Measurements from ENCODE around the gene MDGA2. TPM values are rescaled to one million over a fixed set of nuclear protein-coding genes. Genes with fewer than 3 reads are reported as not detected.
"Not testable (repeated sequence)": the region's sequence is repeated elsewhere in the genome, so short reads cannot be mapped to it uniquely, and the experiment has no call there.

Gene MDGA2
- total RNA-seq, 1 donor from 2014 or later, result 39.1 TPM

DNA sequence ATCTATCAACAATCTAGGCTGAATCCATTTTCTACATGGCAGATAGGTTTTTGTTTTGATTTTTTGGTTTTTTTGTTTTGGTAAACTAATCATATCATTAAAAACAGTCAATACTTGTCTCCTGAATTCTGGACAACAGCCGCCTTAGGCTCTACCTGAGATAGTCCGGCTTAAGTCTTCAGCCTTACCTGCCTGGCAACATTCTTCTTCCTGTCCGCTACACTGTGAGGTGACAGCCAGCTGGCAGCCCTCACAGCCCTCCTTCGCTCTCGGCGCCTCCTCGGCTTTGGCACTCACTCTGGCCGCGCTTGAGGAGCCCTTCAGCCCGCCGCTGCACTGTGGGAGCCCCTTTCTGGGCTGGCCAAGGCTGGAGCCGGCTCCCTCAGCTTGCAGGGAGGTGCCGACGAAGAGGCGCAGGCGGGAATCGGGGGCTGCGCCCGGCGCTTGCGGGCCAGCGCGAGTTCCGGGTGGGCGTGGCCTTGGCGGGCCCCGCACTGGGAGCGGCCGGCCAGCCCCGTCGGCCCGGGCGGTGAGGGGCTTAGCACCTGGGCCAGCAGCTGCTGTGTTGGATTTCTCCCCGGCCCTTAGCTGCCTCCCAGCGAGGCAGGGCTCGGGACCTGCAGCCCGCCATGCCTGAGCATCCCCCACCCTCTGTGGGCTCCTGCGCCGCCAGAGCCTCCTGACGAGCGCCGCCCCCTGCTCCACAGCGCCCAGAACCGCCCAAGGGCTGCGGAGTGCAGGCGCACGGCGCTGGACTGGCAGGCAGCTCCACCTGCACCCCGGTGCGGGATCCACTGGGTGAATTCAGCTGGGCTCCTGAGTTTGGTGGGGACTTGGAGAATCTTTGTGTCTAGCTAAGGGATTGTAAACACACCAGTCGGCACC is 49.0 kb downstream of the MDGA2 start:
- FAIRE-seq, result no peak
- DNase-seq (ENCODE audit: low spot score in 2 of 2), result no peak

- not testable (repeated sequence) for FAIRE-seq
These were observed 51.3 kb downstream of the MDGA2 start for GRCh38 chr14:47624126-47624525.

GRCh38 chr14:47619392-47619791 is 56.0 kb downstream of the MDGA2 start:
- no peak for DNase-seq (ENCODE audit: low spot score in 2 of 2)
- no peak for FAIRE-seq

More at GRCh38 chr14:47624126-47624525, 51.3 kb downstream of the MDGA2 start:
- not testable (repeated sequence) for DNase-seq (ENCODE audit: low spot score in 2 of 2)

DNA sequence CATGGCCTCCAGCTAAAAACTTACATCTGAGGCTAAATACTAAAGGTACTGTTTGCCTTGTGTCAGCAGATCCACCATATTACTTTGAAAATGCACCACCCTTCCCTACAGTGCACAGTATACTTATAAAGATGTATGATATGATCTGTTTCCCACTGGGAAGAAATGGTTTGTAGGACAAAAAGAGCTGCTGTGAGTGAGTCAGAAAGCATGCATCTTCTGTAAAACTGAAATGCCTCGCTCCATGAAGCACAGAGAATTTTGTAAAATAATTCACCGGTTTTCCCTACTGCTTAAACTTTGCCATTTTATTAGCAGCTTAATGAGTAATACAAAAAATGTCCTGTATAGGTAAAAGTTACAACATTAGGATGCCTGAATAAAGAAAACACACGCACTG is 68.8 kb downstream of the MDGA2 start:
- FAIRE-seq (no peak), DNase-seq (ENCODE audit: low spot score in 2 of 2) (no peak)

- DNase-seq (ENCODE audit: low spot score in 2 of 2), result no peak
- no peak for FAIRE-seq
These were observed 78.5 kb downstream of the MDGA2 start for GRCh38 chr14:47596860-47597259.

DNA sequence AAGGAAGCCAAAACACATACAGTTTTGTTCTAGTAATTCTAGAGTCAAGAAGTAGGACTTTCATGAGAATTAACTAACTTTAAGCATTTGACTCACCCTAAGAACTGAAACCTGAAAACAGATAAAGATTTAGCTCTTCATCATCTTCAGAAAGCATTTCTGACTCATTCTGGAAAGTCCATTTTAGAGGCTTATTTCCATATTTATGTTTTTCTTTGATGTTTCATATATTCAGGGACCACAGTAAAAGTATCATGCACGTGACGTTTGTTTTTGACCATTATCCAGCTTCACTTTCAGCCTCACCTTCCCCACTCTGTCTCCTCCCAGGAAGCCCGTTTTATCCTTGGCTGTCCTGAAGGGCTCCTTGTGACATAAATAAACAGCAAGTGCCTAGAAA is 79.2 kb downstream of the MDGA2 start:
- DNase-seq (ENCODE audit: low spot score in 2 of 2), result no peak
- FAIRE-seq, result no peak

- FAIRE-seq (no peak), DNase-seq (ENCODE audit: low spot score in 2 of 2) (no peak)
These were observed 79.9 kb downstream of the MDGA2 start for GRCh38 chr14:47595552-47595951.

GRCh38 chr14:47590767-47591495 is 84.5 kb downstream of the MDGA2 start:
- FAIRE-seq, result no peak

DNA sequence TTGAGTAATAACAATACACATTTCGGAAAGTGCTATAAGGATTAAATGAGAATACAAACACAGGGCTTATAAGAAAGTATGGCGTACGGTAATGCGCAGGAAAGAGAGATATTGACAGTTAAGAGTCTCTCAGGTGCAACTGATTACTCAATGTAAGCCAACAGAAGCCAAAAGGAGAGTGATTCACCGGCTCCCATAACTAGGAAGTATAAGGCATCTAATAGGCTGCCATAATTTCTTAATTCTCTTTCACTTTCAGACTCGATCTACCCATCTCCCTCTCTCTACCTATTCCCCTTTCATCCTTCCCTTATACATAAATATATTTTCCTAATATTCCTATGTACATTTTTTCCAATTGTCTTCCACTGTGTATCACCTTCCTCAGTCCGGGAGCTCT is 90.0 kb downstream of the MDGA2 start:
- FAIRE-seq (no peak), DNase-seq (ENCODE audit: low spot score in 2 of 2) (no peak)

More at GRCh38 chr14:47590767-47591495, 84.5 kb downstream of the MDGA2 start:
- DNase-seq (ENCODE audit: low spot score in 2 of 2), result no peak

GRCh38 chr14:47567273-47567672 is 108.1 kb downstream of the MDGA2 start:
- DNase-seq (ENCODE audit: low spot score in 2 of 2), result no peak
- FAIRE-seq, result no peak

- FAIRE-seq (no peak), DNase-seq (ENCODE audit: low spot score in 2 of 2) (no peak)
These were observed 117.5 kb downstream of the MDGA2 start for GRCh38 chr14:47557894-47558293.

GRCh38 chr14:47555333-47555732 is 120.1 kb downstream of the MDGA2 start:
- FAIRE-seq (no peak), DNase-seq (ENCODE audit: low spot score in 2 of 2) (no peak)

GRCh38 chr14:47549886-47550285 is 125.5 kb downstream of the MDGA2 start:
- DNase-seq (ENCODE audit: low spot score in 2 of 2), result no peak

DNA sequence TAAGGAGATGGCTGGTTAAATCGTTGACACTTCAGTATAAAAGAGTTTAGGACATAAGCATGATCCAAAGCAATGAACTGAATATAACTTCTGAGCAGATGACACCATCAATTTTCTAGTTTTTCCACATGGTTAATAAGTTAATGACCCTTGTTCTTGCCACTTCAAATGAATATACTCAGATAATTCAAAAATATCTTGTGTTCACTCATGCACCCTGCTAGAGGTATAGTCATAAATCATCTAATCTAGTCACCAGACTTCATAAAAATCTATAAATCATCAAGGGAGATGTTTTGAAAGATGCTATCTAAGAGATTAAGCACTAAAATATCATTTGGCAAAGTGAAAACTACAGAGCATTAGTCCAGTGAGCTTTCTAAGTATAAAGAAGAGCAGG is 131.9 kb downstream of the MDGA2 start:
- FAIRE-seq (no peak), DNase-seq (ENCODE audit: low spot score in 2 of 2) (no peak)

More at GRCh38 chr14:47549886-47550285, 125.5 kb downstream of the MDGA2 start:
- FAIRE-seq, result no peak

- no peak for DNase-seq (ENCODE audit: low spot score in 2 of 2)
- no peak for FAIRE-seq
These were observed 133.7 kb downstream of the MDGA2 start for GRCh38 chr14:47541662-47542061.

DNA sequence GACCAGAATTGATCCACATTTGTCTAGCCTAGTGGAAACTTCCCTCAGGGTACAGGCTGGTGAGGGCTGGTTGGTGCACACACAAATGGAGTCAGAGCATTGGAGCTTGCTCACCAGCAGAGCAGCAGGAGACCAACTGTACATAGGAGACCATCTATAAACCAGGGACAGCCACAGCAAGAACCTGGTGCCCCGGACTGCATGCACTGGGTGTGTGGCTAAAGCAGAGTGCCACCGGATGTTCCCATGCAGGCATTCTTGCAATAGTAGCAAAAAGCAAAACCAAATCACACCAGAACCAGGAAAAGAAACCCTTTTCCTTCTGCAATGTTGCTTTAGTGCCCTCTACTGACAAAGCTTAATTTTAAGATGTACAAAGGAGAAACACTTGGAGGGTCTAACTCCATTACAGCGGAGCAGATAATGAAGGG is 136.4 kb downstream of the MDGA2 start:
- peak in 1 of 2 donors; percentile 20 for DNase-seq (ENCODE audit: low spot score in 2 of 2)

DNA sequence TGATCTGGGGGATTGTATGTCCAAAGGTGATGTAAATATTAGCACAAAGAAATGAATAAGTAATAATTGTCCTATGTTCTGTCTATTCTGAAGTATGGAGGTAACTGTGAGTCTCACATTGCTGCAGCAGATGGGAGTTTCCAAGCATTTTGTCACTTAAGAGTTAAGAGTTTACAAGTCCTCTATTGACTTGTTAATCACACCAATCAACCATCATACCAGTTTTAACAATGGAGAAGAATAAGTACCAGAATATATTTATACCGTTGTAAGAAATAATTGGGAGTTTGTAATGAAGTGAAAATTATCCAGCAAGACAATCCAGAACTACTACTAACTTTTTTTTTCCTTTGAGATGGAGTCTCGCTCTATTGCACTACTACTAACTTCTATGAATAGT is 139.1 kb downstream of the MDGA2 start:
- DNase-seq (ENCODE audit: low spot score in 2 of 2), result no peak
- FAIRE-seq, result no peak

More for the DNA sequence above, 136.4 kb downstream of the MDGA2 start:
- FAIRE-seq, result no peak

- DNase-seq (ENCODE audit: low spot score in 2 of 2), result no peak
- no peak for FAIRE-seq
These were observed 148.7 kb downstream of the MDGA2 start for GRCh38 chr14:47526591-47527244.

GRCh38 chr14:47524524-47524923 is 150.9 kb downstream of the MDGA2 start:
- DNase-seq (ENCODE audit: low spot score in 2 of 2) (no peak), FAIRE-seq (no peak)

DNA sequence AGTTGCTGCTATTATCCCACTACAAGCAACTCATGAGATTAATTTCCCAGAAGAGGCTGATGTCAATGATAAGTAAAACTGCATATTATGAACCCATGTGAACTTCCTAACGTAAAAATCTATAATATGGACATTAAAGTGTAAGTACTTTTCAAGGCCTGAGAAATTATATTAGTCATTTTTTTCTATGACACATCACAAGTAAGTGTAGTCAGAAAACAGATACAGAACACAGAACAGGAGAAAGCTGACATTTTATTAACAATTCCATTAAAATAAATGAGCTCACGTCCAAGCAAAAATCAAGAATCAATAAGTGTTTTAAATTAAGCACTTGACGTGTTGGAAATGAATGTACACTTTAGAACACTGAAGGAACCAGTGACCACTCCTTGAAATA is 155.0 kb downstream of the MDGA2 start:
- FAIRE-seq (no peak), DNase-seq (ENCODE audit: low spot score in 2 of 2) (no peak)

DNA sequence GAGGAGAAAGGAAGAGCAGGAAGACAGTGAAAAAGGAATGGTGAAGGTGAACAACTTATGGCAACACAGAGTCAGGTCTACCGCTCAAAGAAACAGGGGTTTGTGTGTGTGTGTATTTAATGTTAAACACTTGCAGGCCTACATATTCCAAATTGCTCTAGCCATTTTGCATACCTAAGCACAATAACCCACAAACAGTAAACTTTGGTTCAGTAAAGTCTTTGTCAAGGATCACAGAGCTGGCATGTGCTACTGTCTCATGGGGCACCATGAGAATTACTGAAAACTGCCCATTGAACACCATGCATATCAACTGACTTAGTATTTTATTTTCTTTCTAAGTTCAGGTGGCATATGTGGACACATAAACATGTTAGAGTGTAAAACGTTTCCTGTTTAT is 163.6 kb downstream of the MDGA2 start:
- DNase-seq (ENCODE audit: low spot score in 2 of 2), result no peak
- FAIRE-seq, result no peak
